ENCODE results near the gene CFAP54. TPM values are rescaled to one million over a fixed set of nuclear protein-coding genes. Genes with fewer than 3 reads are reported as not detected.

The CFAP54 gene
- total and polyA plus RNA-seq, 2 of the 4 experiments (the other 2 are of a cell fraction), result 0.18 to 0.41 TPM

- no CpG with 5 or more reads among the region's 2 CpGs for WGBS, 2 experiments (ENCODE audit: extremely low coverage in 2 of 2, insufficient read length in 1 of 2)
- no TSS peak for BruUV-seq (replicated peaks)
- H3K4me3 ChIP-seq (ENCODE audit: insufficient read depth, low read depth, low read length), result no peak overlapping the region
Observed at GRCh38 chr12:96890331-96890730, 401.0 kb downstream of the CFAP54 start.

More at GRCh38 chr12:96890331-96890730, 401.0 kb downstream of the CFAP54 start:
- in situ Hi-C loops (cut with MboI; ENCODE audit: low sequenced_read_pairs), result no loop called here
- H2BK20ac ChIP-seq (ENCODE audit: low read depth, low read length), result no peak overlapping the region
- H3K36me3 ChIP-seq (ENCODE audit: control insufficient read depth, insufficient read depth, low read length), result no peaks in the 10 kb centered on the region
- ChIA-PET POLR2A (ENCODE audit: unreplicated experiment) (no interaction called here), CTCF (no interaction called here)
- H2AFZ ChIP-seq (replicated peaks; ENCODE audit: low read length, poor library complexity), result no peak overlapping the region
- H2BK120ac ChIP-seq (ENCODE audit: low read depth, low read length), result peak overlapping the region; percentile 65; the same call in 1 of the 2 replicates
- H3K9me1 ChIP-seq (ENCODE audit: insufficient read depth, low read length), result no peaks in the 10 kb centered on the region; the same call in 1 of the 2 replicates
- no peak for TF ChIP-seq USF2 (IDR thresholded peaks at IDR 0.05; ENCODE audit: low read depth, low read length)
- TF ChIP-seq MAFK (IDR thresholded peaks at IDR 0.05; ENCODE audit: low read depth, low read length), result no peak
- no peak overlapping the region for H3K14ac ChIP-seq (replicated peaks; ENCODE audit: low read depth, low read length)
- H3K23ac ChIP-seq (ENCODE audit: low read depth, low read length), result no peak overlapping the region
- H2AK5ac ChIP-seq (ENCODE audit: low read depth, low read length), result no peak overlapping the region
- peaks cover 5% of the 10 kb centered on the region for H3K4me1 ChIP-seq (ENCODE audit: control insufficient read depth, insufficient read depth, low read length)
- dilution Hi-C loops (cut with HindIII; ENCODE audit: low sequenced_read_pairs, unreplicated experiment), result no loop called here
- peak overlapping the region; percentile 42; the same call in 2 of the 3 replicates for H2BK15ac ChIP-seq (ENCODE audit: low read depth, low read length)
- no peaks in the 10 kb centered on the region for H3K79me1 ChIP-seq (ENCODE audit: low read depth in 1 of 2, low read length in 2 of 2)
- H2AK9ac ChIP-seq (replicated peaks; ENCODE audit: low read depth, low read length, poor library complexity), result no peak overlapping the region
- H3K9me3 ChIP-seq (ENCODE audit: control insufficient read depth, insufficient read depth, low read length), result no peaks in the 10 kb centered on the region
- H3K9ac ChIP-seq (ENCODE audit: low read depth, low read length), result no peak overlapping the region
- no peak overlapping the region for H4K8ac ChIP-seq (ENCODE audit: low read depth in 2 of 2, low read length in 2 of 2)
- H2BK5ac ChIP-seq (ENCODE audit: low read depth, low read length, poor library complexity, severe bottlenecking), result no peak overlapping the region
- no peaks in the 10 kb centered on the region for H3K27me3 ChIP-seq (ENCODE audit: control insufficient read depth, insufficient read depth, low read length)
- intact Hi-C loops (cut with micrococcal nuclease), result no loop called here
- DNase-seq, result no peak
- no peak overlapping the region for H4K91ac ChIP-seq (ENCODE audit: insufficient read depth, low read depth, low read length)
- H4K5ac ChIP-seq (ENCODE audit: low read depth, low read length), result no peak overlapping the region
- H4K20me1 ChIP-seq (ENCODE audit: insufficient read depth, low read length), result no peaks in the 10 kb centered on the region
- no peak overlapping the region for H3K18ac ChIP-seq (ENCODE audit: low read depth, low read length)
- no peak overlapping the region for H3K4me2 ChIP-seq (ENCODE audit: low read depth, low read length)
- H3K4ac ChIP-seq (ENCODE audit: low read depth, low read length), result no peak overlapping the region
- ATAC-seq (ENCODE audit: low read depth), result no peak
- H3K27ac ChIP-seq (ENCODE audit: insufficient read depth, low read length), result no peak overlapping the region
- H3K56ac ChIP-seq (ENCODE audit: extremely low read depth, insufficient read depth, low read length), result no peak overlapping the region

All from IMR-90 (cell line).